SKM-1 (cell line): Measurements from ENCODE around the gene SMPD3.

Experiments
- DNase-seq: peaks from one replicate; lab custom pipeline; 2025; ENCODE audit not compliant: unreplicated experiment; lab: John Stamatoyannopoulos, UW

The SMPD3 gene

GRCh38 chr16:68436581-68436980 is 11.7 kb downstream of the SMPD3 start:
- DNase-seq = no peak

GRCh38 chr16:68434624-68435210 is 13.6 kb downstream of the SMPD3 start:
- DNase-seq = no peak

GRCh38 chr16:68433316-68433715 is 15.0 kb downstream of the SMPD3 start:
- DNase-seq = no peak

GRCh38 chr16:68432701-68433100 is 15.6 kb downstream of the SMPD3 start:
- DNase-seq = no peak

- no peak for DNase-seq
Observed at GRCh38 chr16:68429076-68429854, 19.0 kb downstream of the SMPD3 start.

GRCh38 chr16:68427649-68428303 is 20.5 kb downstream of the SMPD3 start:
- no peak for DNase-seq

GRCh38 chr16:68426347-68426652 is 22.0 kb downstream of the SMPD3 start:
- no peak for DNase-seq

- DNase-seq = no peak
Observed at GRCh38 chr16:68425498-68426346, 22.6 kb downstream of the SMPD3 start.

- DNase-seq = no peak
Observed at GRCh38 chr16:68423771-68424170, 24.5 kb downstream of the SMPD3 start.

GRCh38 chr16:68422396-68422960 is 25.8 kb downstream of the SMPD3 start:
- no peak for DNase-seq

- no peak for DNase-seq
Observed at GRCh38 chr16:68421076-68421475, 27.2 kb downstream of the SMPD3 start.

GRCh38 chr16:68420366-68420942 is 27.9 kb downstream of the SMPD3 start:
- DNase-seq = no peak

GRCh38 chr16:68417711-68418301 is 30.5 kb downstream of the SMPD3 start:
- no peak for DNase-seq

- no peak for DNase-seq
Observed at GRCh38 chr16:68416057-68417046, 32.0 kb downstream of the SMPD3 start.

- no peak for DNase-seq
Observed at GRCh38 chr16:68414581-68414980, 33.7 kb downstream of the SMPD3 start.

GRCh38 chr16:68412061-68412460 is 36.2 kb downstream of the SMPD3 start:
- DNase-seq = no peak

- DNase-seq = no peak
Observed at GRCh38 chr16:68411086-68411485, 37.2 kb downstream of the SMPD3 start.

GRCh38 chr16:68408967-68409366 is 39.3 kb downstream of the SMPD3 start:
- no peak for DNase-seq

- no peak for DNase-seq
Observed at GRCh38 chr16:68408428-68408827, 39.9 kb downstream of the SMPD3 start.
